Prostate gland (tissue), 2 donors: ENCODE data around the gene MSH6.

ENCODE experiments used
- POLR2A ChIP-seq: fragments of 450-650 bp; IDR thresholded peaks from one replicate; pipeline ENCODE4 v1.6.1; 2016; ENCODE audit warnings: antibody characterized with exemption, mild to moderate bottlenecking
- POLR2AphosphoS5 ChIP-seq: sonication (generic); formaldehyde crosslinking; IDR thresholded peaks from one replicate; pipeline ENCODE4 v1.6.1; 2017; ENCODE audit warnings: antibody characterized with exemption
- TF ChIP-seq, protein P1 (sequence below), 4 experiments: fragments of 200-600 bp in 2 of 4; fragments of 450-650 bp in 2 of 4; sonication (generic) in 2 of 4; IDR thresholded peaks; 1 replicate in 3 of 4; 2 replicates in 1 of 4; pipeline ENCODE4 v1.5.1; 2016 to 2019; ENCODE audit warnings: antibody characterized with exemption in 4 of 4, mild to moderate bottlenecking in 2 of 4, moderate library complexity in 2 of 4

DNA sequence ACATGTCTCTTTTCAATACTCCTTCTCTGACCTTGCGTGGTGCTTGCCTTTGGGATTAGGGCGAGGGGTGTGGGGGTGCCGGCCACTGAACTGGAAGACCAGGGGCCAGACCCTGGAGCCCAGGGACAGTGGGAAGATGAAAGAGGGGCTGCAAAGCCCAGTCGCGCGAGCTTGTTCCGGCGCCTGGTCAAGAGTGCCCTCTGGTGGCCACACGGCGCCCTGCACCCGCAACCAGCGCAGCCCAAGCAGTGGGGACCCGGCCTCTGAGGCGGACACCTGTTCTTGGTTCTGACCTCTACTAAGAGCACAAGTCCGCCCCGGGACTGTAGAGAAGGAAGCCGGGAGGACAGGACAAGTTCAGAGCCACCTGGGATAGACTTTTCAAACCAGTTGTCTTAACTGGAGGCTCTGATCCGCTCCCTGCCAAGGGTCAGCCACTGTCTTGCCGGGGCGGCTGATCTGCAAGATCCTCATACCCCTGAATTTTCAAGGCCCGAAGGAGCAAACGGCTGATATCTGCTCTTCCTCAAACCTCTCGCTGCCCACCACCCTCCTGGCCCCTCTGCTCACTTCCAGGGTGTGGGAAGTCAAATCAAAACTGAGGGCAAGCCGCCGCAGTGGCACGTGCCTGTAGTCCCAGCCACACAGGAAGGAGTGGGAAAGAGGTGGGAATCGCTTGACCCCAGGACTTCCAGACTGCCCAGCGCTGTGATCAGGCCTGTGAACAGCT lies 14.9 kb upstream of the MSH6 start:
- TF ChIP-seq, protein P1, sequence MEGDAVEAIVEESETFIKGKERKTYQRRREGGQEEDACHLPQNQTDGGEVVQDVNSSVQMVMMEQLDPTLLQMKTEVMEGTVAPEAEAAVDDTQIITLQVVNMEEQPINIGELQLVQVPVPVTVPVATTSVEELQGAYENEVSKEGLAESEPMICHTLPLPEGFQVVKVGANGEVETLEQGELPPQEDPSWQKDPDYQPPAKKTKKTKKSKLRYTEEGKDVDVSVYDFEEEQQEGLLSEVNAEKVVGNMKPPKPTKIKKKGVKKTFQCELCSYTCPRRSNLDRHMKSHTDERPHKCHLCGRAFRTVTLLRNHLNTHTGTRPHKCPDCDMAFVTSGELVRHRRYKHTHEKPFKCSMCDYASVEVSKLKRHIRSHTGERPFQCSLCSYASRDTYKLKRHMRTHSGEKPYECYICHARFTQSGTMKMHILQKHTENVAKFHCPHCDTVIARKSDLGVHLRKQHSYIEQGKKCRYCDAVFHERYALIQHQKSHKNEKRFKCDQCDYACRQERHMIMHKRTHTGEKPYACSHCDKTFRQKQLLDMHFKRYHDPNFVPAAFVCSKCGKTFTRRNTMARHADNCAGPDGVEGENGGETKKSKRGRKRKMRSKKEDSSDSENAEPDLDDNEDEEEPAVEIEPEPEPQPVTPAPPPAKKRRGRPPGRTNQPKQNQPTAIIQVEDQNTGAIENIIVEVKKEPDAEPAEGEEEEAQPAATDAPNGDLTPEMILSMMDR (IDR thresholded peaks at IDR 0.05) = peak; percentile 91 to 96 (median 94)
- TF ChIP-seq POLR2AphosphoS5 = no peak
- no peak for TF ChIP-seq POLR2A
